ES-I3 (cell line): ENCODE data around the gene FAHD2A.
"Not testable (repeated sequence)": the region's sequence is repeated elsewhere in the genome, so short reads cannot be mapped to it uniquely, and the experiment has no call there.

Experiments used
- H3K36me3 ChIP-seq: 2 replicates; pipeline ENCODE4 v1.6.1; 2013; ENCODE audit warnings: mild to moderate bottlenecking, low read length, control low read depth, moderate library complexity; ENCODE audit not compliant: insufficient read depth
- H3K4me1 ChIP-seq: 2 replicates; pipeline ENCODE4 v1.6.1; 2013; ENCODE audit warnings: mild to moderate bottlenecking, control low read depth, low read length; ENCODE audit not compliant: insufficient read depth
- H3K9ac ChIP-seq: 2 replicates; pipeline ENCODE4 v1.6.1; 2013; ENCODE audit warnings: low read depth, mild to moderate bottlenecking, low read length, moderate library complexity
- H3K9me3 ChIP-seq: 2 replicates; pipeline ENCODE4 v1.6.1; 2013; ENCODE audit warnings: mild to moderate bottlenecking, low read length, moderate library complexity; ENCODE audit not compliant: control insufficient read depth, insufficient read depth

The FAHD2A gene

GRCh38 chr2:95427196-95427867, 24.8 kb downstream of the FAHD2A start:
- not testable (repeated sequence) for H3K9ac ChIP-seq, H3K36me3 ChIP-seq, H3K4me1 ChIP-seq, H3K9me3 ChIP-seq

GRCh38 chr2:95429748-95430467, 27.4 kb downstream of the FAHD2A start:
- not testable (repeated sequence) for H3K9ac ChIP-seq, H3K4me1 ChIP-seq, H3K9me3 ChIP-seq, H3K36me3 ChIP-seq

DNA sequence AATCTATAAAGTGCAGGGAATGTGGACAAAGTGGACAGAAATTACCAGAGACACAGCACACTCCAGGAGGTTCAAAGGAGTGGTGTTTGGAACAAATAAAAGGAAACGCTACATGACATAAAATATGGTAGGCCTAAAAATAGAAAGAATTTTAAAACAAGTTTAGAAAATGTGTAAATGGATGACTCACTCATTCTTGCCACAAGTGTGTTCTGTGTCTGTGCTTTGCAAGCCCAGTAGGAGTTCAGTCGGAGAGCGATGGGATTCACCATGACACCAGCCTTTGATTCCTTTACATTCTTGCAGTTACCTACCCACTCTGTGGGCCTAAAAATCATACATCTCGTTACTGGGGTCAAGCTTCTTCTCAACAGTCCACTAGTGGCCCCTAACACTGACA, 30.9 kb downstream of the FAHD2A start:
- H3K9ac ChIP-seq, H3K9me3 ChIP-seq, H3K36me3 ChIP-seq, H3K4me1 ChIP-seq: not testable (repeated sequence)

DNA sequence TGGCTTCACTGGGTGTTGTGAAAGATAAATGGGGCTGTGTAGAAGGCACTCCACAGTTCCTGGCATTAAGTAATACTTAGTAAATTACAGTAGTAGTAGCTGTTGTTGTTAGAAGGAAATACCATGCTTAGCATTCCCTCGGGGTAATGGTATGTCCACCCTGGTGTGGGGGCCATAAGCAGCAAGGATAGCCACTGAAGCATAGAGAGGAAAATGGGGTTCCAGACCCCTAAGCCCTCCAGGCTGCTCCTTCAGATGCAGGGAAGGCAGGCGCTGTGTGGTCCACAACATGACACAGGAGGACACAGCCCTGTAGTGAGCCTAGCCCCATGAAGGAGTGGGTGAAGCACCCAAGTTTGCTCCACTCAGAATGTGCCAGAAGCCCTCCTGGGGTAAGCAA, 31.5 kb downstream of the FAHD2A start:
- not testable (repeated sequence) for H3K9me3 ChIP-seq, H3K9ac ChIP-seq, H3K36me3 ChIP-seq, H3K4me1 ChIP-seq

GRCh38 chr2:95434507-95435076, 32.1 kb downstream of the FAHD2A start:
- not testable (repeated sequence) for H3K9ac ChIP-seq, H3K36me3 ChIP-seq, H3K4me1 ChIP-seq, H3K9me3 ChIP-seq

DNA sequence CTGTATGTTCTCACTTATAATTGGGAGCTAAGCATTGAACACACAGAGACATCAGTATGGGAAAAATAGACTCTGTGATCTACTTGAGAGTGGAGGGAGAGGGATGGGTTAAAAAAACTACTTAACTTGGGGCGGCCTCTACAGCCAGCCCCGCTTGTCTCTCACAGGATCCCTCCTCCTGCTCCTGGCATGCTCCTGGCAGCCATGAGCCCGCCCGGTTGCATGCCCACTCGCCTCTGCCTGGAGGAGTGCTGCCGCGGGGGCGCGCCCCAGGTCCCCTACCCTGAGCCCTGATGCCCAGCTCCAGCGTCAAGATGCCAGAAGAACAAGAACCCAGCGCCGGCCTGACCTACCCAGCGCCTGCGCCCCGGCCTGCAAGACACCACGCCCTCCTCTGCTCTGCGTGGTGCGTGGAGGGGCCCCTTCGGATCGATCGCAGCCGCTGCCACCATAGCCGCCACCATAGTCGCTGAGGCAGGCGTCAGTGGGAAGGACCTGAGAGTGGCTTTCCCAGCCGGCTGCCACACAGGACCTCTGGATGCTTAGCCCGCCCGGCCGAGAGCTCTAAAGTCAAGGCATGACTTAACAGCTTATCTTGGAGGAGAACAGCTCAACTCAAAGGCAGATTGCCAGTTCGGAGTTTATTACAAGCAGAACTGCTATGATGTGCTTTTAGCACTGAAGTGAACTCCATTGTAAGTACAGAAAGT, 32.8 kb downstream of the FAHD2A start:
- not testable (repeated sequence) for H3K9me3 ChIP-seq, H3K9ac ChIP-seq, H3K36me3 ChIP-seq, H3K4me1 ChIP-seq

- H3K36me3 ChIP-seq, H3K9me3 ChIP-seq, H3K9ac ChIP-seq, H3K4me1 ChIP-seq: not testable (repeated sequence)
Observed at GRCh38 chr2:95435872-95436209, 33.3 kb downstream of the FAHD2A start.

- H3K9me3 ChIP-seq, H3K9ac ChIP-seq, H3K36me3 ChIP-seq, H3K4me1 ChIP-seq: not testable (repeated sequence)
Observed at GRCh38 chr2:95442474-95443099, 40.1 kb downstream of the FAHD2A start.

- H3K9me3 ChIP-seq, H3K9ac ChIP-seq, H3K4me1 ChIP-seq, H3K36me3 ChIP-seq: not testable (repeated sequence)
Observed at GRCh38 chr2:95445317-95445716, 42.8 kb downstream of the FAHD2A start.

DNA sequence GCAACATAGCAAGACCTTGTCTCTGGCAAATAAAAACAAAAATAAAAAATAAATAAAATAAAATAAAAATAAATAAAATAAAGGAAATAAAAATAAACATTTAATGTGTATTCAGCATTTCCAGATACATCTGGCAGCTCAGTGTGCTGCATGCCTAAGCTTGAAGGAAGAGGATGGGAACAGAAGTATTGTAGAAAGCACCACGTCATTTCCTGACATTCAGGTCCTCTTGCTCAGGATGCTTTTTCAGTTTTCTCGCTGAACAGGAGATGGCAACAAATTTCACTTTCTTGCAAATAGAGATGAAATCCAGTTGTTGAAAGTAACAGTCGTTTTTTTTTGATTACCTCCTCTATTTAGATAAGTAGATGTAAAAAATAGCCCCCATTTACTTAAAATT, 60.8 kb downstream of the FAHD2A start:
- H3K9me3 ChIP-seq, H3K36me3 ChIP-seq, H3K9ac ChIP-seq, H3K4me1 ChIP-seq: not testable (repeated sequence)
